ENCODE measurements around the gene CDK12. TPM values are rescaled to one million over a fixed set of nuclear protein-coding genes. Genes with fewer than 3 reads are reported as not detected.

The CDK12 gene
- total and polyA plus RNA-seq, 9 of the 15 experiments (the other 6 are each of a cell fraction or from before 2014, with no cell fraction given) = 3.4 to 65.6 (median 36.8) TPM

DNA sequence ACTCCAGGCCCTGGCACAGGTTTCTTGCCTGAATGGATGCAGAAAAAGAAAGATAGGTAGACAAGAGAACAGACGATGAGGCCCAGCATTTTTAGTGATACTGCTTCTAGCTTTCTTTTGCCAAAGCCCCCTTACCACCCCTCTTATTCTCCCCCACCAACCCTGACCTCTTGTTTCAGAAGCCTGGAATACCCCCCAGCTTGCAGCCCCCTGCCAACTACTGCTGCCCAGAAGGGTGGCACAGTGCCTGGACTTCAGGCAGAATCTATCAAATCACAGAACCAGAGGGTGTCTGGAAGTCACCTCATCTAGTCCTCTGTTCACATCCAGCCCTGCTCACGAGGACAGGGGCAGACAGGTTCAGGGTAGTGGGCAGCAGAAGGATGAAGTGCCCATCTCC, 110.8 kb downstream of the CDK12 start:
- Histone ChIP-seq H3K36me3 (ENCODE audit: control insufficient read depth, insufficient read depth, low read length) (peaks cover 7% of the 10 kb centered on the region; the same call in 2 of the 3 replicates), H3K9ac (ENCODE audit: insufficient read depth in 1 of 2, low read depth in 2 of 2, low read length in 2 of 2) (no peak overlapping the region), H3K4me2 (ENCODE audit: insufficient read depth, low read length) (no peak overlapping the region), H2AFZ (ENCODE audit: low read depth, low read length) (no peak overlapping the region), H3K4me3 (no peak overlapping the region), H3K4me1 (replicated peaks in 1 of 2; ENCODE audit: control insufficient read depth in 2 of 2, insufficient read depth in 2 of 2, low read length in 2 of 2) (peaks cover 0 to 12% of the 10 kb centered on the region in 2 experiments; a peak in 2 of 5 replicates), H3K9me3 (replicated peaks; ENCODE audit: control insufficient read depth, insufficient read depth, low read depth, low read length) (0 out of 2 replicates have a peak, but pooled peaks cover 2% of the 10 kb centered on the region), H3K79me2 (ENCODE audit: control insufficient read depth, insufficient read depth, low read length) (no peaks in the 10 kb centered on the region), H3K9me1 (ENCODE audit: control insufficient read depth, insufficient read depth, low read length) (peaks cover 4% of the 10 kb centered on the region), H3K27me3 (ENCODE audit: control insufficient read depth in 2 of 2, insufficient read depth in 2 of 2, low read length in 2 of 2) (peaks cover 8 to 21% of the 10 kb centered on the region in 2 experiments; a peak in 4 of 5 replicates), H4K20me1 (replicated peaks; ENCODE audit: control insufficient read depth, insufficient read depth, low read length) (no peaks in the 10 kb centered on the region), H3K27ac (ENCODE audit: extremely low read depth, low read depth, low read length) (no peak overlapping the region)
- in situ Hi-C loops (cut with MboI) = no loop called here
- no peak for TF ChIP-seq NR4A1 (CRISPR knock-in tag; IDR thresholded peaks at IDR 0.05)
- TF ChIP-seq NR4A1 (tag; IDR thresholded peaks at IDR 0.05) = no peak
- TF ChIP-seq, protein P1, sequence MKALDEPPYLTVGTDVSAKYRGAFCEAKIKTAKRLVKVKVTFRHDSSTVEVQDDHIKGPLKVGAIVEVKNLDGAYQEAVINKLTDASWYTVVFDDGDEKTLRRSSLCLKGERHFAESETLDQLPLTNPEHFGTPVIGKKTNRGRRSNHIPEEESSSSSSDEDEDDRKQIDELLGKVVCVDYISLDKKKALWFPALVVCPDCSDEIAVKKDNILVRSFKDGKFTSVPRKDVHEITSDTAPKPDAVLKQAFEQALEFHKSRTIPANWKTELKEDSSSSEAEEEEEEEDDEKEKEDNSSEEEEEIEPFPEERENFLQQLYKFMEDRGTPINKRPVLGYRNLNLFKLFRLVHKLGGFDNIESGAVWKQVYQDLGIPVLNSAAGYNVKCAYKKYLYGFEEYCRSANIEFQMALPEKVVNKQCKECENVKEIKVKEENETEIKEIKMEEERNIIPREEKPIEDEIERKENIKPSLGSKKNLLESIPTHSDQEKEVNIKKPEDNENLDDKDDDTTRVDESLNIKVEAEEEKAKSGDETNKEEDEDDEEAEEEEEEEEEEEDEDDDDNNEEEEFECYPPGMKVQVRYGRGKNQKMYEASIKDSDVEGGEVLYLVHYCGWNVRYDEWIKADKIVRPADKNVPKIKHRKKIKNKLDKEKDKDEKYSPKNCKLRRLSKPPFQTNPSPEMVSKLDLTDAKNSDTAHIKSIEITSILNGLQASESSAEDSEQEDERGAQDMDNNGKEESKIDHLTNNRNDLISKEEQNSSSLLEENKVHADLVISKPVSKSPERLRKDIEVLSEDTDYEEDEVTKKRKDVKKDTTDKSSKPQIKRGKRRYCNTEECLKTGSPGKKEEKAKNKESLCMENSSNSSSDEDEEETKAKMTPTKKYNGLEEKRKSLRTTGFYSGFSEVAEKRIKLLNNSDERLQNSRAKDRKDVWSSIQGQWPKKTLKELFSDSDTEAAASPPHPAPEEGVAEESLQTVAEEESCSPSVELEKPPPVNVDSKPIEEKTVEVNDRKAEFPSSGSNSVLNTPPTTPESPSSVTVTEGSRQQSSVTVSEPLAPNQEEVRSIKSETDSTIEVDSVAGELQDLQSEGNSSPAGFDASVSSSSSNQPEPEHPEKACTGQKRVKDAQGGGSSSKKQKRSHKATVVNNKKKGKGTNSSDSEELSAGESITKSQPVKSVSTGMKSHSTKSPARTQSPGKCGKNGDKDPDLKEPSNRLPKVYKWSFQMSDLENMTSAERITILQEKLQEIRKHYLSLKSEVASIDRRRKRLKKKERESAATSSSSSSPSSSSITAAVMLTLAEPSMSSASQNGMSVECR (CRISPR knock-in tag; IDR thresholded peaks at IDR 0.05) = no peak
- TF ChIP-seq, protein P2, sequence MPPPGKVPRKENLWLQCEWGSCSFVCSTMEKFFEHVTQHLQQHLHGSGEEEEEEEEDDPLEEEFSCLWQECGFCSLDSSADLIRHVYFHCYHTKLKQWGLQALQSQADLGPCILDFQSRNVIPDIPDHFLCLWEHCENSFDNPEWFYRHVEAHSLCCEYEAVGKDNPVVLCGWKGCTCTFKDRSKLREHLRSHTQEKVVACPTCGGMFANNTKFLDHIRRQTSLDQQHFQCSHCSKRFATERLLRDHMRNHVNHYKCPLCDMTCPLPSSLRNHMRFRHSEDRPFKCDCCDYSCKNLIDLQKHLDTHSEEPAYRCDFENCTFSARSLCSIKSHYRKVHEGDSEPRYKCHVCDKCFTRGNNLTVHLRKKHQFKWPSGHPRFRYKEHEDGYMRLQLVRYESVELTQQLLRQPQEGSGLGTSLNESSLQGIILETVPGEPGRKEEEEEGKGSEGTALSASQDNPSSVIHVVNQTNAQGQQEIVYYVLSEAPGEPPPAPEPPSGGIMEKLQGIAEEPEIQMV (tag; conservative IDR thresholded peaks at IDR 0.05; ENCODE audit: low read depth) = no peak
- no peak for TF ChIP-seq NCOR1 (IDR thresholded peaks at IDR 0.05)
- no peak for TF ChIP-seq ZNF436 (CRISPR knock-in tag; IDR thresholded peaks at IDR 0.05)
- no peak for TF ChIP-seq WHSC1 (IDR thresholded peaks at IDR 0.05; ENCODE audit: low read length)
- TF ChIP-seq SRSF9 (IDR thresholded peaks at IDR 0.05; ENCODE audit: borderline replicate concordance, low read depth, low read length) = no peak
- no peak for TF ChIP-seq ZNF507 (tag; conservative IDR thresholded peaks at IDR 0.05)
- TF ChIP-seq MAFK (IDR thresholded peaks at IDR 0.05; ENCODE audit: low read length) = no peak
- TF ChIP-seq ZNF232 (CRISPR knock-in tag; IDR thresholded peaks at IDR 0.05) = no peak
- no peak for TF ChIP-seq MAFF (IDR thresholded peaks at IDR 0.05; ENCODE audit: low read length)
- TF ChIP-seq, protein P3, sequence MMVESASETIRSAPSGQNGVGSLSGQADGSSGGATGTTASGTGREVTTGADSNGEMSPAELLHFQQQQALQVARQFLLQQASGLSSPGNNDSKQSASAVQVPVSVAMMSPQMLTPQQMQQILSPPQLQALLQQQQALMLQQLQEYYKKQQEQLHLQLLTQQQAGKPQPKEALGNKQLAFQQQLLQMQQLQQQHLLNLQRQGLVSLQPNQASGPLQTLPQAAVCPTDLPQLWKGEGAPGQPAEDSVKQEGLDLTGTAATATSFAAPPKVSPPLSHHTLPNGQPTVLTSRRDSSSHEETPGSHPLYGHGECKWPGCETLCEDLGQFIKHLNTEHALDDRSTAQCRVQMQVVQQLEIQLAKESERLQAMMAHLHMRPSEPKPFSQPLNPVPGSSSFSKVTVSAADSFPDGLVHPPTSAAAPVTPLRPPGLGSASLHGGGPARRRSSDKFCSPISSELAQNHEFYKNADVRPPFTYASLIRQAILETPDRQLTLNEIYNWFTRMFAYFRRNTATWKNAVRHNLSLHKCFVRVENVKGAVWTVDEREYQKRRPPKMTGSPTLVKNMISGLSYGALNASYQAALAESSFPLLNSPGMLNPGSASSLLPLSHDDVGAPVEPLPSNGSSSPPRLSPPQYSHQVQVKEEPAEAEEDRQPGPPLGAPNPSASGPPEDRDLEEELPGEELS (CRISPR knock-in tag; IDR thresholded peaks at IDR 0.05; ENCODE audit: borderline replicate concordance) = no peak
- DNase-seq (ENCODE audit: extremely low read depth in 1 of 4, low spot score in 3 of 4) (no peak), ATAC-seq (no peak), FAIRE-seq (no peak)
- ChIA-PET CTCF (ENCODE audit: low intra/inter-chr PET ratio) (no interaction called here), POLR2A (no interaction called here)
- WGBS (ENCODE audit: insufficient coverage, low coverage, missing lambda C conversion rate) = 30% methylated on average over 2 of the region's 2 CpGs
- BruUV-seq (replicated peaks) = no TSS peak
- intact Hi-C loops (cut with micrococcal nuclease) = no loop called here

All from K562 (cell line).